HL-60 (cell line): Measurements from ENCODE around the gene DDX28.

Experiments used
- DNase-seq, 2 experiments: peaks; one replicate each; pipeline ENCODE4 v3.0.0-alpha.2; 2010 to 2020; ENCODE audit warnings: low read depth in 1 of 2, low spot score in 1 of 2
- H3K27ac ChIP-seq: fragments of 250-450 bp; sonication (Bioruptor Pico); replicated peaks from 2 replicates; pipeline ENCODE4 v1.5.1; 2020; ENCODE audit warnings: mild to moderate bottlenecking, moderate library complexity
- H3K27me3 ChIP-seq: fragments of 250-450 bp; sonication (Bioruptor Pico); 2 replicates; pipeline ENCODE4 v1.5.1; 2021; ENCODE audit warnings: mild to moderate bottlenecking, moderate library complexity; ENCODE audit not compliant: insufficient read depth, poor library complexity, severe bottlenecking
- H3K4me3 ChIP-seq: replicated peaks from 2 replicates; pipeline ENCODE4 v1.5.1; 2011; ENCODE audit warnings: mild to moderate bottlenecking, control low read depth, low read length; ENCODE audit not compliant: insufficient read depth
- GABPA ChIP-seq: IDR thresholded peaks from 2 replicates; pipeline ENCODE4 v1.6.1; 2012; ENCODE audit warnings: low read depth
- POLR2AphosphoS5 ChIP-seq: IDR thresholded peaks from 2 replicates; pipeline ENCODE4 v1.6.1; 2012; ENCODE audit warnings: low read depth
- SPI1 ChIP-seq: IDR thresholded peaks from 2 replicates; pipeline ENCODE4 v1.6.1; 2012; ENCODE audit warnings: low read depth, mild to moderate bottlenecking, borderline replicate concordance
- TF ChIP-seq, protein P1 (sequence below): IDR thresholded peaks from 2 replicates; pipeline ENCODE4 v1.6.1; 2012; ENCODE audit warnings: low read depth; ENCODE audit not compliant: insufficient replicate concordance
- TF ChIP-seq, protein P2 (sequence below): IDR thresholded peaks from one replicate; pipeline ENCODE4 v1.5.1; 2011; ENCODE audit warnings: low read length, control low read depth, inconsistent platforms; ENCODE audit not compliant: insufficient read depth

Gene DDX28

DNA sequence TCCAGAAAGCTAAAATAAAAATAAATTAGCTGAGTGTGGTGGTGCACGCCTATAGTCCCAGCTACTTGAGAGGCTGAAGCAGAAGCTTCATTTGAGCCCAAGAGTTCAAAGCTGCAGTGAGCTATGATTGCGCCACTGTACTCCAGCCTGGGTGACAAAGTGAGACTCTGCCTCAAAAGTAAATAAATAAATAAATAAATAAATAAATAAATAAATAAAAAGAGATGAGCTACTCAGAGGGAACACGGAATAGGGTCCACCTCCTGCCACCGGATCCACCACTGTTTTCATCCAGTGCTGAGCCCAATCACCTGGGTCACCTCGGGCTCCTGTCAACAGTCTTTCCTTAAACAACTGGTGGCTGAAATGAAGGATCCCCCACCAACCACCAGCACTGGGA lies 36.1 kb downstream of the DDX28 start:
- Histone ChIP-seq H3K27me3 (no peaks in the 10 kb centered on the region), H3K27ac (no peak overlapping the region), H3K4me3 (no peak overlapping the region)
- TF ChIP-seq GABPA (no peak), SPI1 (no peak), POLR2AphosphoS5 (no peak)
- TF ChIP-seq, protein P1, sequence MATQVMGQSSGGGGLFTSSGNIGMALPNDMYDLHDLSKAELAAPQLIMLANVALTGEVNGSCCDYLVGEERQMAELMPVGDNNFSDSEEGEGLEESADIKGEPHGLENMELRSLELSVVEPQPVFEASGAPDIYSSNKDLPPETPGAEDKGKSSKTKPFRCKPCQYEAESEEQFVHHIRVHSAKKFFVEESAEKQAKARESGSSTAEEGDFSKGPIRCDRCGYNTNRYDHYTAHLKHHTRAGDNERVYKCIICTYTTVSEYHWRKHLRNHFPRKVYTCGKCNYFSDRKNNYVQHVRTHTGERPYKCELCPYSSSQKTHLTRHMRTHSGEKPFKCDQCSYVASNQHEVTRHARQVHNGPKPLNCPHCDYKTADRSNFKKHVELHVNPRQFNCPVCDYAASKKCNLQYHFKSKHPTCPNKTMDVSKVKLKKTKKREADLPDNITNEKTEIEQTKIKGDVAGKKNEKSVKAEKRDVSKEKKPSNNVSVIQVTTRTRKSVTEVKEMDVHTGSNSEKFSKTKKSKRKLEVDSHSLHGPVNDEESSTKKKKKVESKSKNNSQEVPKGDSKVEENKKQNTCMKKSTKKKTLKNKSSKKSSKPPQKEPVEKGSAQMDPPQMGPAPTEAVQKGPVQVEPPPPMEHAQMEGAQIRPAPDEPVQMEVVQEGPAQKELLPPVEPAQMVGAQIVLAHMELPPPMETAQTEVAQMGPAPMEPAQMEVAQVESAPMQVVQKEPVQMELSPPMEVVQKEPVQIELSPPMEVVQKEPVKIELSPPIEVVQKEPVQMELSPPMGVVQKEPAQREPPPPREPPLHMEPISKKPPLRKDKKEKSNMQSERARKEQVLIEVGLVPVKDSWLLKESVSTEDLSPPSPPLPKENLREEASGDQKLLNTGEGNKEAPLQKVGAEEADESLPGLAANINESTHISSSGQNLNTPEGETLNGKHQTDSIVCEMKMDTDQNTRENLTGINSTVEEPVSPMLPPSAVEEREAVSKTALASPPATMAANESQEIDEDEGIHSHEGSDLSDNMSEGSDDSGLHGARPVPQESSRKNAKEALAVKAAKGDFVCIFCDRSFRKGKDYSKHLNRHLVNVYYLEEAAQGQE = no peak
- TF ChIP-seq, protein P2, sequence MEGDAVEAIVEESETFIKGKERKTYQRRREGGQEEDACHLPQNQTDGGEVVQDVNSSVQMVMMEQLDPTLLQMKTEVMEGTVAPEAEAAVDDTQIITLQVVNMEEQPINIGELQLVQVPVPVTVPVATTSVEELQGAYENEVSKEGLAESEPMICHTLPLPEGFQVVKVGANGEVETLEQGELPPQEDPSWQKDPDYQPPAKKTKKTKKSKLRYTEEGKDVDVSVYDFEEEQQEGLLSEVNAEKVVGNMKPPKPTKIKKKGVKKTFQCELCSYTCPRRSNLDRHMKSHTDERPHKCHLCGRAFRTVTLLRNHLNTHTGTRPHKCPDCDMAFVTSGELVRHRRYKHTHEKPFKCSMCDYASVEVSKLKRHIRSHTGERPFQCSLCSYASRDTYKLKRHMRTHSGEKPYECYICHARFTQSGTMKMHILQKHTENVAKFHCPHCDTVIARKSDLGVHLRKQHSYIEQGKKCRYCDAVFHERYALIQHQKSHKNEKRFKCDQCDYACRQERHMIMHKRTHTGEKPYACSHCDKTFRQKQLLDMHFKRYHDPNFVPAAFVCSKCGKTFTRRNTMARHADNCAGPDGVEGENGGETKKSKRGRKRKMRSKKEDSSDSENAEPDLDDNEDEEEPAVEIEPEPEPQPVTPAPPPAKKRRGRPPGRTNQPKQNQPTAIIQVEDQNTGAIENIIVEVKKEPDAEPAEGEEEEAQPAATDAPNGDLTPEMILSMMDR = no peak
- no peak for DNase-seq

DNA sequence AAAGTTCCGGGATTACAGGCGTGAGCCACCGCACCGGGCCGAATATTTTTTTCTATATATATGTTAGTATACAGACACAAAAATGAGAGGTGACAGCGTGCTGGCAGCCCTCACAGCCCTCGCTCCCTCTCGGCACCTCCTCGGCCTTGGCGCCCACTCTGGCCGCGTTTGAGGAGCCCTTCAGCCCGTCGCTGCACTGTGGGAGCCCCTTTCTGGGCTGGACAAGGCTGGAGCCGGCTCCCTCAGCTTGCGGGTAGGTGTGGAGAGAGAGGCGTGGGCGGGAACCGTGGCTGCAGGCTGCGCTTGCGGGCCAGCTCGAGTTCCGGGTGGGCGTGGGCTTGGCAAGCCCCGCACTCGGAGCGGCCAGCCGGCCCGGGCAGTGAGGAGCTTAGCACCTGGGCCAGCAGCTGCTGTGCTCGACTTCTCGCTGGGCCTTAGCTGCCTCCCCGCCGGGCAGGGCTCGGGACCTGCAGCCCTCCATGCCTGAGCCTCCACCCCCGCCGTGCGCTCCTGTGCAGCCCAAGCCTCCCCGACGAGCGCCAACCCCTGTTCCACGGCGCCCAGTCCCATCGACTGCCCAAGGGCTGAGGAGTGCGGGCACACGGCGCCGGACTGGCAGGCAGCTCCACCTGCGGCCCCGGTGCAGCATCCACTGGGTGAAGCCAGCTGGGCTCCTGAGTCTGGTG lies 40.9 kb downstream of the DDX28 start:
- TF ChIP-seq POLR2AphosphoS5 (no peak), GABPA (no peak), SPI1 (no peak)
- TF ChIP-seq, protein P2 = no peak
- TF ChIP-seq, protein P1 = no peak
- Histone ChIP-seq H3K27ac (no peak overlapping the region), H3K27me3 (no peaks in the 10 kb centered on the region), H3K4me3 (no peak overlapping the region)
- DNase-seq = no peak

GRCh38 chr16:67979955-67980678 lies 42.9 kb downstream of the DDX28 start, which contains the start of gene DPEP3:
Gene DPEP3 (minus strand): TSS chr16:67980499. CDS start chr16:67980380, 119 bp downstream.
- no peak within 1 kb of the TSS for H3K4me3 ChIP-seq
- no peaks in the 10 kb centered on the region for H3K27me3 ChIP-seq
- DNase-seq = no peak
- TF ChIP-seq GABPA (no peak), SPI1 (no peak), POLR2AphosphoS5 (no peak)
- TF ChIP-seq, protein P1 = no peak
- TF ChIP-seq, protein P2 = no peak
- H3K27ac ChIP-seq = no peak within 1 kb of the TSS
